Muscle layer of colon (tissue), 2 donors: Measurements from ENCODE around the gene ATG16L2.
"Not testable (repeated sequence)": the region's sequence is repeated elsewhere in the genome, so short reads cannot be mapped to it uniquely, and the experiment has no call there.

Source experiments
- H3K27ac ChIP-seq: one replicate; pipeline ENCODE4 v1.7.0; 2013; ENCODE audit warnings: low read depth, mild to moderate bottlenecking, low read length, moderate library complexity
- H3K27me3 ChIP-seq, 2 donors: one replicate each; pipeline ENCODE4 v1.7.0; 2013; ENCODE audit warnings: low read length in 2 of 2, mild to moderate bottlenecking in 2 of 2; ENCODE audit not compliant: insufficient read depth in 2 of 2, control insufficient read depth in 1 of 2
- H3K36me3 ChIP-seq: one replicate; pipeline ENCODE4 v1.7.0; 2013; ENCODE audit warnings: mild to moderate bottlenecking, low read length; ENCODE audit not compliant: insufficient read depth
- H3K4me1 ChIP-seq: one replicate; pipeline ENCODE4 v1.7.0; 2013; ENCODE audit warnings: mild to moderate bottlenecking, low read length; ENCODE audit not compliant: insufficient read depth
- H3K4me3 ChIP-seq, 2 donors: one replicate each; pipeline ENCODE4 v1.7.0; 2013; ENCODE audit warnings: low read length in 2 of 2, low read depth in 1 of 2, mild to moderate bottlenecking in 1 of 2, moderate library complexity in 1 of 2
- H3K9ac ChIP-seq: one replicate; pipeline ENCODE4 v1.7.0; 2013; ENCODE audit warnings: low read length
- H3K9me3 ChIP-seq: one replicate; pipeline ENCODE4 v1.7.0; 2013; ENCODE audit warnings: mild to moderate bottlenecking, low read length
- donor health status: abdominal sarcoma.
- donor health status: Adenocarcinoma of cecum.

ATG16L2 gene

DNA sequence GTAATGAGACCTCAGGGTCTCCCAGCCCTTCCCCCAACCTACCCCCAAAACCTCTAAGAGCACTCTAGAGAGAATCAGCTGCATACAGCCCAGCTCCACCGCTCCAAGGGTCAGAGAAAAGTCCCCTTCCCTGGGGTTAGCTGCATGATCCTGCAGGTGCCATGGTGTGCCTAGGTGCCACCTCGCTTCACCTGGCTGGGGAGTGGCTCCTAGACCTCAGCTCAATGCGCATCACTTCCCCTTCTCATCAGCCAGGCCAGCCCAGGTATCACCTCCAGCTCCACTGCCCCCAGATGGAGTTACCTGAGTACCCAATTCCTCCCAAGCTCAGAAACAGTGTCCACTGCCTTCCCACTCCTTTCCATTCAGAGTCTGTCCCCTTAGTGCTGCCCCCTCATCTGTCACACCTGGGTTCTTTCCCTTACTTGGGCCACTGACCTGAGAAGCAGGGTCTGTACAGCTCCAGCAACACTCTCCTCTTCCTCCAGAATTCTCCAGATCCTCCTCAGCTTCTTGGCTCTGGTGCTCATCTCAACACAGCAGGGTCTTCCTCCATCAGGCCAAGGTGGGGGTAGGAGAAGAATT, 21.7 kb upstream of the ATG16L2 start:
- no peaks in the 10 kb centered on the region for H3K9me3 ChIP-seq
- peak overlapping the region; percentile 4 for H3K9ac ChIP-seq
- H3K27ac ChIP-seq, result peak overlapping the region; percentile 48
- H3K4me1 ChIP-seq, result peaks cover 12% of the 10 kb centered on the region
- H3K36me3 ChIP-seq, result no peaks in the 10 kb centered on the region
- no peaks in the 10 kb centered on the region for H3K27me3 ChIP-seq
- H3K4me3 ChIP-seq, result peak overlapping the region in 1 of 2 donors; percentile 79

DNA sequence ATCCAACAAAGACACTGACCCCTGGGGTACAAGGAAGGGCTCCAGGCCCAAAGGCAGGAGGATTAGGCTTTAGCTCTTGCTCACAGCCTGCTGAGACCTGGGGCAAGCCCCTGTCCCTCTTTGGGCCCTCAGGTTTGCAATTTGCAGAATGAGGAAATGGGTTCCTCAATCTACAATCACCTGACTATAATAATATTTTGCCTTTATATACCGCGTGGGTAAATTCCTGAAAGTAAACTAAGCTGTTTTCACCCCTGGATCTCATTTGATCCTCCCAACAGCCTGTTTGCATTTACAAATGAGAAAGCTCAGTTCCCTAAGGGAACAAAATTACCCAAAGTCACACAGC, 21.2 kb upstream of the ATG16L2 start:
- Histone ChIP-seq H3K27ac (peak overlapping the region; percentile 48), H3K36me3 (no peaks in the 10 kb centered on the region), H3K9ac (peak overlapping the region; percentile 4), H3K27me3 (no peaks in the 10 kb centered on the region), H3K4me3 (peak overlapping the region in 1 of 2 donors; percentile 79), H3K9me3 (no peaks in the 10 kb centered on the region), H3K4me1 (peaks cover 12% of the 10 kb centered on the region)

GRCh38 chr11:72793425-72794367, 20.5 kb upstream of the ATG16L2 start, which contains the start of gene STARD10:
Gene STARD10, minus strand, starts transcription at chr11:72794047. Its CDS starts 12,866 bp downstream, at chr11:72781181.
- Histone ChIP-seq H3K9ac (peak within 1 kb of the TSS; percentile 4), H3K27ac (peak within 1 kb of the TSS; percentile 48), H3K27me3 (no peaks in the 10 kb centered on the region), H3K4me3 (peak within 1 kb of the TSS; percentile 2 to 79), H3K36me3 (no peaks in the 10 kb centered on the region), H3K4me1 (peaks cover 12% of the 10 kb centered on the region), H3K9me3 (no peaks in the 10 kb centered on the region)

- Histone ChIP-seq H3K9me3 (no peaks in the 10 kb centered on the region), H3K4me3 (no peak overlapping the region), H3K9ac (no peak overlapping the region), H3K27ac (no peak overlapping the region), H3K27me3 (no peaks in the 10 kb centered on the region), H3K36me3 (no peaks in the 10 kb centered on the region), H3K4me1 (peaks cover under 1% of the 10 kb centered on the region)
These were observed 15.8 kb upstream of the ATG16L2 start for GRCh38 chr11:72798361-72798760.

- H3K36me3 ChIP-seq, result no peaks in the 10 kb centered on the region
- H3K4me3 ChIP-seq, result no peak overlapping the region
These were observed 14.8 kb upstream of the ATG16L2 start for GRCh38 chr11:72799441-72799840.

GRCh38 chr11:72802822-72803221, 11.4 kb upstream of the ATG16L2 start:
- no peaks in the 10 kb centered on the region for H3K27me3 ChIP-seq
- no peaks in the 10 kb centered on the region for H3K36me3 ChIP-seq
- H3K4me1 ChIP-seq, result no peaks in the 10 kb centered on the region
- H3K27ac ChIP-seq, result no peak overlapping the region
- no peaks in the 10 kb centered on the region for H3K9me3 ChIP-seq
- no peak overlapping the region for H3K9ac ChIP-seq
- no peak overlapping the region for H3K4me3 ChIP-seq

More at GRCh38 chr11:72799441-72799840, 14.8 kb upstream of the ATG16L2 start:
- Histone ChIP-seq H3K9ac (no peak overlapping the region), H3K9me3 (no peaks in the 10 kb centered on the region), H3K27me3 (no peaks in the 10 kb centered on the region), H3K4me1 (no peaks in the 10 kb centered on the region), H3K27ac (no peak overlapping the region)

- H3K36me3 ChIP-seq, result peaks cover 6% of the 10 kb centered on the region
- H3K9me3 ChIP-seq, result no peaks in the 10 kb centered on the region
- no peak overlapping the region for H3K4me3 ChIP-seq
- H3K4me1 ChIP-seq, result no peaks in the 10 kb centered on the region
- H3K27ac ChIP-seq, result no peak overlapping the region
- no peak overlapping the region for H3K9ac ChIP-seq
- H3K27me3 ChIP-seq, result no peaks in the 10 kb centered on the region
These were observed 9.0 kb upstream of the ATG16L2 start for GRCh38 chr11:72805216-72805615.

GRCh38 chr11:72806378-72806777, 7.8 kb upstream of the ATG16L2 start:
- not testable (repeated sequence) for H3K9ac ChIP-seq, H3K27ac ChIP-seq, H3K4me1 ChIP-seq, H3K9me3 ChIP-seq, H3K27me3 ChIP-seq, H3K4me3 ChIP-seq, H3K36me3 ChIP-seq

DNA sequence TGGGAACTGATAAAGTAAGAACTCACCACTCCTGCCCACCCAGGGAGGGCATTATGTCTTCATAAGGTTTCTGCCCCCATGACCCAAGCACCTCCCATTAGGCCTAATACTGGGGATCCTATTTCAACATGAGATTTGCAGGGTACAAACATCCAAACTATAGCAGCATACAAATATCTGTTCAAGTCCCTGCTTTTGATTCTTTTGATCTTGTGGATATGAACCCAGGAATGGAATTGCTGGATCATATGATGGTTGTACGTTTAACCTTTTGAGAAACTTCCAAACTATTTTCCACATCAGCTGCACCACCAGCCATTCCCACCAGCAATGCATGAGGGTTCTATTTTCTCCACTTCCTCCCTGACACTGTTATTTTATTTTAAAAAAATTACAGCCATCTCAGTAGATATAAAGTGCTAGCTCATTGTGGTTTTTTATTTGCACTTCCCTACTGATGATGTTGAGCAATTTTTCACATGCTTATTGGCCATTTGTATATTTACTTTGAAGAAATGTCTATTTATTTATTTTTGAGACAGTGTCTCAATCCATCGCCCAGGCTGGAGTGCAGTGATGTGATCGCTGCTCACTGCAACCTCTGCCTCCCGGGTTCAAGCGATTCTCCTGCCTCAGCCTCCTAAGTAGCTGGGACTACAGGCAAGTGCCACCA, 7.1 kb upstream of the ATG16L2 start:
- no peak overlapping the region for H3K9ac ChIP-seq
- peaks cover 6% of the 10 kb centered on the region for H3K36me3 ChIP-seq
- H3K27ac ChIP-seq, result no peak overlapping the region
- H3K4me1 ChIP-seq, result peaks cover 5% of the 10 kb centered on the region
- no peaks in the 10 kb centered on the region for H3K27me3 ChIP-seq
- no peaks in the 10 kb centered on the region for H3K9me3 ChIP-seq
- H3K4me3 ChIP-seq, result no peak overlapping the region

- Histone ChIP-seq H3K36me3 (peaks cover 6% of the 10 kb centered on the region), H3K9ac (no peak overlapping the region), H3K27ac (no peak overlapping the region)
These were observed 6.4 kb upstream of the ATG16L2 start for GRCh38 chr11:72807792-72808191.

GRCh38 chr11:72808331-72808798, 5.8 kb upstream of the ATG16L2 start:
- Histone ChIP-seq H3K27ac (no peak overlapping the region), H3K4me3 (no peak overlapping the region), H3K4me1 (peaks cover 15% of the 10 kb centered on the region), H3K36me3 (peaks cover 6% of the 10 kb centered on the region), H3K9ac (no peak overlapping the region), H3K9me3 (no peaks in the 10 kb centered on the region), H3K27me3 (no peaks in the 10 kb centered on the region)

More at GRCh38 chr11:72807792-72808191, 6.4 kb upstream of the ATG16L2 start:
- Histone ChIP-seq H3K27me3 (no peaks in the 10 kb centered on the region), H3K4me1 (peaks cover 9% of the 10 kb centered on the region), H3K9me3 (no peaks in the 10 kb centered on the region), H3K4me3 (no peak overlapping the region)
